ENCODE results near the gene GVQW3. TPM values are rescaled to one million over a fixed set of nuclear protein-coding genes. Genes with fewer than 3 reads are reported as not detected.

The GVQW3 gene
- total RNA-seq, 1 experiment from 2014 or later, result 4.7 TPM

GRCh38 chr11:76444065-76444383 is 62.9 kb downstream of the GVQW3 start:
- ChIA-PET CTCF (no interaction called here), POLR2A (no interaction called here), RAD21 (ENCODE audit: low non-redundant PET in 1 of 2, low total read pairs in 2 of 2, uncharacterized antibody in 2 of 2, unreplicated experiment in 2 of 2) (no interaction called here)
- peaks cover 6 to 10% of the 10 kb centered on the region in 2 experiments for H3K4me1 ChIP-seq (ENCODE audit: control insufficient read depth in 1 of 2, insufficient read depth in 2 of 2, low read length in 2 of 2)
- H3K9me3 ChIP-seq (ENCODE audit: control insufficient read depth in 1 of 2, insufficient read depth in 1 of 2, low read depth in 1 of 2, low read length in 2 of 2), result no peaks in the 10 kb centered on the region
- H3K4me2 ChIP-seq (ENCODE audit: low read length), result peak overlapping the region; percentile 75
- no peaks in the 10 kb centered on the region for H3K9me2 ChIP-seq (ENCODE audit: insufficient read depth)
- peaks cover 0 to 8% of the 10 kb centered on the region in 2 experiments; a peak in 3 of 4 replicates for H3K36me3 ChIP-seq (ENCODE audit: control insufficient read depth in 1 of 2, insufficient read depth in 2 of 2, low read length in 2 of 2)
- H3K27ac ChIP-seq (ENCODE audit: low read depth, low read length), result peak overlapping the region; percentile 86
- ATAC-seq (no peak), DNase-seq (ENCODE audit: low read depth, low spot score) (no peak)
- no peaks in the 10 kb centered on the region for H3K27me3 ChIP-seq (ENCODE audit: insufficient read depth, low read length)
- no peaks in the 10 kb centered on the region for H4K20me1 ChIP-seq (ENCODE audit: insufficient read depth)
- intact Hi-C loops (cut with micrococcal nuclease), result loop anchor here (5.0 kb wide), 1 partner anchor 62 kb away; the partner anchor contains the start of genes GVQW3 and THAP12
- peak overlapping the region; percentile 86 to 96 for H3K4me3 ChIP-seq (replicated peaks in 1 of 2; ENCODE audit: low read depth in 1 of 2, low read length in 2 of 2)
- TF ChIP-seq ELF1 (IDR thresholded peaks at IDR 0.05; ENCODE audit: borderline replicate concordance, low read depth), result no peak
- no peak for TF ChIP-seq CBX3 (IDR thresholded peaks at IDR 0.05; ENCODE audit: low read depth)
- TF ChIP-seq ZNF274 (IDR thresholded peaks at IDR 0.05; ENCODE audit: low read depth, low read length), result no peak
- TF ChIP-seq EGR1 (IDR thresholded peaks at IDR 0.05; ENCODE audit: low read depth), result no peak
- TF ChIP-seq ATF3 (IDR thresholded peaks at IDR 0.05), result no peak
- no peak for TF ChIP-seq EZH2 (IDR thresholded peaks at IDR 0.05)
- TF ChIP-seq JUND (IDR thresholded peaks at IDR 0.05), result no peak
- no peak for TF ChIP-seq ZBTB33 (IDR thresholded peaks at IDR 0.05; ENCODE audit: extremely low read depth, insufficient replicate concordance, low read length)
- no peak for TF ChIP-seq SIN3A (IDR thresholded peaks at IDR 0.05; ENCODE audit: low read depth)
- no peak for TF ChIP-seq TCF7L2 (IDR thresholded peaks at IDR 0.05; ENCODE audit: borderline replicate concordance, extremely low read depth, insufficient read depth, insufficient read length)
- no peak for TF ChIP-seq REST (IDR thresholded peaks at IDR 0.05; ENCODE audit: low read depth)
- H3K9ac ChIP-seq (ENCODE audit: low read length), result peak overlapping the region; percentile 94
- H3K79me2 ChIP-seq (ENCODE audit: insufficient read depth, low read length), result peaks cover 46% of the 10 kb centered on the region
- BruUV-seq (replicated peaks), result TSS peak; percentile 83
- H2AFZ ChIP-seq (ENCODE audit: low read depth, low read length, poor library complexity, severe bottlenecking), result no peak overlapping the region

All from HCT116 (cell line).